Psoas muscle (tissue), 8 donors: ENCODE measurements around the gene GLP2R. TPM values are rescaled to one million over a fixed set of nuclear protein-coding genes. Genes with fewer than 3 reads are reported as not detected.
"Not testable (repeated sequence)": the region's sequence is repeated elsewhere in the genome, so short reads cannot be mapped to it uniquely, and the experiment has no call there.

Experiments used
- ATAC-seq, 4 donors: fragments of 200-7000 bp; cut with Tn5 transposase; one replicate each; pipeline ENCODE4 v1.9.1; 2020; ENCODE audit warnings: moderate library complexity in 3 of 4, mild to moderate bottlenecking in 2 of 4
- DNase-seq, 2 donors: peaks; one replicate each; pipeline ENCODE4 v3.0.0-alpha.2; 2020
- H3K27ac ChIP-seq: fragments of 200-600 bp; one replicate; pipeline ENCODE4 v1.8.0; 2022
- H3K27me3 ChIP-seq, 3 donors: fragments of 200-600 bp in 1 of 3; one replicate each; pipeline versions ENCODE4 v1.6.1 to v1.8.0; 2013 to 2022; ENCODE audit warnings: low read length in 2 of 3, mild to moderate bottlenecking in 2 of 3, moderate library complexity in 1 of 3; ENCODE audit not compliant: insufficient read depth in 3 of 3
- H3K36me3 ChIP-seq, 2 donors: fragments of 200-600 bp in 1 of 2; one replicate each; pipeline versions ENCODE4 v1.6.1 to v1.8.0; 2013 to 2022; ENCODE audit warnings: low read depth in 1 of 2, mild to moderate bottlenecking in 1 of 2, moderate library complexity in 1 of 2; ENCODE audit not compliant: insufficient read depth in 1 of 2
- H3K4me1 ChIP-seq: fragments of 200-600 bp; one replicate; pipeline ENCODE4 v1.8.0; 2022
- H3K4me3 ChIP-seq: fragments of 200-600 bp; one replicate; pipeline ENCODE4 v1.8.0; 2022; ENCODE audit warnings: mild to moderate bottlenecking
- H3K9me3 ChIP-seq: fragments of 200-600 bp; one replicate; pipeline ENCODE4 v1.8.0; 2022
- CTCF ChIP-seq: fragments of 200-600 bp; IDR thresholded peaks from one replicate; pipeline ENCODE4 v1.8.0; 2022; ENCODE audit warnings: antibody characterized with exemption
- WGBS, 3 donors: extraction: QIAGEN DNeasy Blood & Tissue Kit; methylation state at CpG; one replicate each; pipeline versions ENCODE4 v1.1.6 to v1.1.7; 2013; 5-methylcytosine and 5-hydroxymethylcytosine counted together
- intact Hi-C, 2 donors: fragments of 100-400 bp; cut with DNase I; formaldehyde crosslinking; loops; one replicate each; pipeline versions ENCODE4 v1.11.0 to v1.14.2; 2022
- long read RNA-seq, 2 donors: library from polyadenylated mRNA; unstranded; transcript quantifications; one replicate each; pipeline ENCODE4 v2.0.0, GENCODE V29; 2021
- polyA plus RNA-seq, 3 donors: library from polyadenylated mRNA; stranded (reverse); fragments of 200-250 nt; gene quantifications; one replicate each; pipeline ENCODE4 v1.2.3, GENCODE V29; 2013
- total RNA-seq, 4 donors: library from RNA; stranded (reverse); fragmentation: NEBNext Ultra II Directional in 2 of 4; extraction: Animal tissue kit (Norgen Biotek cat#: 25700) in 2 of 4; gene quantifications; one replicate each; pipeline versions ENCODE4 v1.2.1 to v1.2.4, GENCODE V29; 2021 to 2023
- donor health status: healthy with polysubstance abuse.
- donor health status: DM: no; HTN: no; CAD: no; lungs with moderate emphysema.
- donor health status: Bipolar disorder and iron deficiency.
- donor health status: healthy.
- donor health status: DM: yes; HTN: yes; CAD: no.
- donor health status: DM: no; HTN: no; CAD: no.
- donor health status: DM: no; HTN: no; CAD: no.
- donor health status: DM: yes; HTN: yes; CAD: no.

GLP2R gene
- total RNA-seq: under 1 TPM in 2 of 4 donors, not detected in 2; 0.17 to 0.30 TPM
- under 1 TPM in 1 of 3 donors, not detected in 2; 0.12 TPM for polyA plus RNA-seq
- long read RNA-seq, donor 1: 0 reads
- long read RNA-seq, donor 2: 0 reads

GRCh38 chr17:9825641-9826150, at the start of gene GLP2R:
Gene GLP2R (plus strand): TSS chr17:9825924. CDS start chr17:9826064, 140 bp downstream.
- Histone ChIP-seq H3K4me3 (no peak within 1 kb of the TSS), H3K27ac (no peak within 1 kb of the TSS), H3K4me1 (no peaks in the 10 kb centered on the region), H3K9me3 (no peaks in the 10 kb centered on the region), H3K27me3 (no peaks in the 10 kb centered on the region), H3K36me3 (no peaks in the 10 kb centered on the region)
- no peak for DNase-seq
- intact Hi-C loops: no loop called here
- WGBS, 3 donors: 61 to 65% (median 64%) methylated on average over 21 of the region's 21 CpGs
- no peak for TF ChIP-seq CTCF
- no peak for ATAC-seq

GRCh38 chr17:9776911-9777310, 48.8 kb upstream of the GLP2R start:
- Histone ChIP-seq H3K4me1 (no peaks in the 10 kb centered on the region), H3K4me3 (no peak overlapping the region), H3K27me3 (no peaks in the 10 kb centered on the region), H3K9me3 (no peaks in the 10 kb centered on the region), H3K36me3 (peaks cover 0 to 5% of the 10 kb centered on the region in 2 donors), H3K27ac (no peak overlapping the region)
- TF ChIP-seq CTCF: no peak
- ATAC-seq (no peak), DNase-seq (no peak)
- intact Hi-C loops: no loop called here
- 92 to 94% (median 93%) methylated on average over 9 of the region's 9 CpGs for WGBS, 3 donors

- H3K4me1 ChIP-seq: peaks cover 11% of the 10 kb centered on the region
- intact Hi-C loops: no loop called here
- H3K36me3 ChIP-seq: peaks cover 0 to 5% of the 10 kb centered on the region in 2 donors
- 89 to 94% (median 92%) methylated on average over 3 of the region's 3 CpGs for WGBS, 3 donors
- no peak overlapping the region for H3K27ac ChIP-seq
- ATAC-seq: no peak
- no peak for DNase-seq
- no peak overlapping the region for H3K4me3 ChIP-seq
- TF ChIP-seq CTCF: no peak
- H3K27me3 ChIP-seq: no peaks in the 10 kb centered on the region
- no peaks in the 10 kb centered on the region for H3K9me3 ChIP-seq
Measured at GRCh38 chr17:9780552-9780951, 45.2 kb upstream of the GLP2R start.

GRCh38 chr17:9783050-9783449, 42.7 kb upstream of the GLP2R start:
- intact Hi-C loops: no loop called here
- Histone ChIP-seq H3K36me3 (peaks cover 0 to 5% of the 10 kb centered on the region in 2 donors), H3K27ac (no peak overlapping the region), H3K27me3 (no peaks in the 10 kb centered on the region), H3K4me3 (no peak overlapping the region), H3K4me1 (peaks cover 11% of the 10 kb centered on the region), H3K9me3 (no peaks in the 10 kb centered on the region)
- TF ChIP-seq CTCF: no peak
- WGBS, 3 donors: 29 to 56% (median 29%) methylated on average over 4 of the region's 4 CpGs
- DNase-seq (no peak), ATAC-seq (peak in 2 of 4 donors; percentile 37 to 71)

- ATAC-seq: peak in 1 of 4 donors; percentile 33
- intact Hi-C loops, H3K27me3 ChIP-seq, H3K9me3 ChIP-seq, H3K36me3 ChIP-seq, DNase-seq, H3K4me3 ChIP-seq, H3K27ac ChIP-seq: not testable (repeated sequence)
- WGBS, 3 donors: 25 to 54% (median 47%) methylated on average over 5 of the region's 5 CpGs
- H3K4me1 ChIP-seq: peaks cover 13% of the 10 kb centered on the region
Measured at GRCh38 chr17:9783465-9783864, 42.3 kb upstream of the GLP2R start.
